ENCODE data around the gene CDK11B.

Gene CDK11B

GRCh38 chr1:1626207-1627141, 32.3 kb downstream of the CDK11B start:
- DNase-seq: no peak

GRCh38 chr1:1625824-1626206, 33.0 kb downstream of the CDK11B start:
- DNase-seq: no peak

GRCh38 chr1:1625404-1625775, 33.4 kb downstream of the CDK11B start:
- DNase-seq: no peak

GRCh38 chr1:1624443-1625403, 34.1 kb downstream of the CDK11B start:
- DNase-seq: no peak

GRCh38 chr1:1623631-1624442, 35.0 kb downstream of the CDK11B start:
- no peak for DNase-seq

GRCh38 chr1:1623181-1623630, 35.6 kb downstream of the CDK11B start:
- DNase-seq: no peak

GRCh38 chr1:1622788-1623094, 36.1 kb downstream of the CDK11B start:
- no peak for DNase-seq

- DNase-seq: no peak
Observed at GRCh38 chr1:1622010-1622787, 36.6 kb downstream of the CDK11B start.

GRCh38 chr1:1621173-1622009, 37.4 kb downstream of the CDK11B start:
- DNase-seq: no peak

- DNase-seq: no peak
Observed at GRCh38 chr1:1620433-1621139, 38.2 kb downstream of the CDK11B start.

GRCh38 chr1:1619917-1620361, 38.9 kb downstream of the CDK11B start:
- DNase-seq: no peak

GRCh38 chr1:1618396-1619068, 40.3 kb downstream of the CDK11B start:
- no peak for DNase-seq

- DNase-seq: no peak
Observed at GRCh38 chr1:1617925-1618324, 40.9 kb downstream of the CDK11B start.

GRCh38 chr1:1617516-1617915, 41.3 kb downstream of the CDK11B start:
- no peak for DNase-seq

- no peak for DNase-seq
Observed at GRCh38 chr1:1616838-1617237, 42.0 kb downstream of the CDK11B start.

- DNase-seq: no peak
Observed at GRCh38 chr1:1616045-1616790, 42.6 kb downstream of the CDK11B start.

GRCh38 chr1:1615256-1616044, 43.4 kb downstream of the CDK11B start, which contains the start of gene MIB2:
MIB2 (plus strand) TSS chr1:1615500; CDS start chr1:1623453, 7,953 bp downstream.
- DNase-seq: peak; percentile 99

- no peak for DNase-seq
Observed at GRCh38 chr1:1614954-1615255, 43.9 kb downstream of the CDK11B start.
